ENCODE data around the gene GSTO2. TPM values are rescaled to one million over a fixed set of nuclear protein-coding genes. Genes with fewer than 3 reads are reported as not detected.

Gene GSTO2
- total RNA-seq, 2 experiments from 2014 or later = 1.3 to 1.6 TPM

DNA sequence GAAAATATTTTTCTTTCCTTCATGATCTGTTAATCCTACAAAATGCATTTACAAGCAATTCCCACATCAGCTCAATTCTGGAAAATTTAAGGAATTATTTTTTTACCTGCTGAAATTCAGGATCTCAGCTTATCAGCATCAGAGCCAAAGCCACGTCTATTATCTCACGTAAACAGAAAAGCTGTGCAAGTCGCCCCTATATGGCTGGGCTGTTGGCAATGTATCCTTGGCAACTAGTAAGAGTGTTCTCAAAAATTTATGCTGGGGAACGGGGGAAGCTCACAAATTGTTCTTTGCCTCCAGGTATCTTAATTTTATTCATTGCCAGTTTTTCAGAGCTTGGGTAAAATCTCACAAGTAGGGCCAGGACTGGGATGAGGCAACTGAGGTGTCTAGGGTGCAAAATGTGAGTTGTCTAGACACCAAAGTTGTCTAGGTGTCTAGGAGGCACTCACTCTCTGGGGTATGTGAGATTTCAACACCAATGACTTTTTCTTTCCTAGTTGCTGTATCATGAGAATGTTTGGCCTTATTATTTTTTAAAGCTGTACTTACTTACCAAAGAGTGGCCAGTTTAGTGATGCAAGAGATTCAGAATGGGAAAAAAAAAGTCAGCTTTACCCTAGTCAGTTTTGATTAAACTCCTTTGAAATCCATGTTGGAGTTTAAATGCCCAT lies 5.1 kb downstream of the GSTO2 start:
- CTCF ChIA-PET = interaction anchor here (0.8 to 5.0 kb wide), 15 partner anchors 11 to 80 kb away, joined by 3 to 21 read pairs (median 6); partner anchors contain the start of genes CFAP58 and GSTO1
- POLR2A ChIA-PET = interaction anchor here (0.6 kb wide), 1 partner anchor 61 kb away, joined by 3 read pairs; no protein-coding TSS in a partner anchor

- ChIA-PET CTCF (interaction anchor here (0.8 to 5.0 kb wide), 16 partner anchors 11 to 79 kb away, joined by 3 to 21 read pairs (median 6); partner anchors contain the start of genes CFAP58, GSTO1 and ITPRIP), POLR2A (no interaction called here)
Observed at GRCh38 chr10:104274762-104275721, 6.1 kb downstream of the GSTO2 start.

- ChIA-PET CTCF (interaction anchor here (2.2 to 5.0 kb wide), 2 partner anchors 15 to 62 kb away, joined by 4 to 21 read pairs; partner anchors contain the start of gene ITPRIP), POLR2A (no interaction called here)
Observed at GRCh38 chr10:104276192-104276591, 7.2 kb downstream of the GSTO2 start.

- ChIA-PET POLR2A (no interaction called here), CTCF (interaction anchor here (1.2 to 3.5 kb wide), 2 partner anchors 14 to 72 kb away, joined by 3 to 15 read pairs; no protein-coding TSS in a partner anchor)
Observed at GRCh38 chr10:104277785-104278184, 8.8 kb downstream of the GSTO2 start.

DNA sequence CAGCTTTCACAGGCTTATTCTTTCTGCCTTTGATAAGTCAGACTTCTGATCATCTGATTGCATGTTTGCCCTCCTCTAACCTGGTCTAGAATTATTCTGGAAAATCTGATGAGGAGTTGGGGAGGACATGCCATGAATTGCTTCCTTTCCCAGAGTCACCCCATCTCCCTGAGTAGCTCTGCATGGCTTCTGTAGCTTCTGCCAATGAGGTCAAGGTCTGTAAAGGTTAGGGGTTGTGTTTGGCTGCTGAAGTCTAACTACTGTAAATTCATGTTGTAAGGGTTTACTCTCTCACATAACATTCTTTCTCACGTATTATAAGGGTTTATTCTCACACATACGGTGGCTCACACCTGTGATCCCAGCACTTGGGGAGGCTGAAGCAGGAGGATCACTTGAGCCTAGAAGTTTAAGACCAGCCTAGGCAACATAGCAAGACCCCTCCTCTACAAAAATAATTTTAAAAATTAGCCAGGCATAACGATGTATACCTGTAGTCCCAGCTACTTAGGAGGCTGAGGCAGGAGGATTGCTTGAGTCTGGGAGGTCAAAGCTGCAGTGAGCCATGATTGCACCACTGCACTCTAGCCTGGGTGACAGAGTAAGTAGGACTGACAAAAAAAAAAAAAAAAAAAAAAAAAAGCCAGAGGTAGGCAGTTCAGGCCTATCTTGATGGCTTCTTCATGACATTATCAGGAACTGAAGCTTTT lies 10.7 kb downstream of the GSTO2 start:
- CTCF ChIA-PET = interaction anchor here (0.6 to 3.5 kb wide), 2 partner anchors 12 to 152 kb away, joined by 3 to 15 read pairs; no protein-coding TSS in a partner anchor

GRCh38 chr10:104281694-104282093 lies 12.7 kb downstream of the GSTO2 start:
- CTCF ChIA-PET = no interaction called here
- POLR2A ChIA-PET = no interaction called here

More for the DNA sequence above, 10.7 kb downstream of the GSTO2 start:
- POLR2A ChIA-PET = interaction anchor here (0.7 kb wide), 1 partner anchor 58 kb away, joined by 3 read pairs; the partner anchor contains the start of gene ITPRIP

GRCh38 chr10:104284846-104285245 lies 15.9 kb downstream of the GSTO2 start:
- ChIA-PET CTCF (no interaction called here), POLR2A (no interaction called here)

DNA sequence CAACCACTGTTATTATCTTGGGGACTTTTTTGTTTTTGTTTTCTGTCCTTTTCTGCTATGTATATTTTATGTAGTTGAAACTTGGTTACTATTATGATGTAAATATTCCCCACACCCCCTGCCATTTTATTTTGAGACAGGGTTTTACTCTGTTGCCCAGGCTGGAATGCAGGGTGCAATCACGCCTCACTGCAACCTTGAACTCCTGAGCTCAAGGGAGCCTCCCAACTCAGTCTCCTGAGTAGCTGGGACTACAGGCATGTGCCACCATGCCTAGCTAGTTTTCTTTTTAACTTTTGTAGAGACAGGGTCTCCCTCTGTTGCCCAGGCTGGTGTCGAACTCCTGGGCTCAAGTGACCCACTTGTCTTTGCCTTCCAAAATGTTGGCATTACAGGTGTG lies 18.0 kb downstream of the GSTO2 start:
- POLR2A ChIA-PET = no interaction called here

GRCh38 chr10:104288355-104288754 lies 19.4 kb downstream of the GSTO2 start:
- CTCF ChIA-PET = interaction anchor here (0.6 kb wide), 2 partner anchors 17 to 18 kb away, joined by 3 read pairs; no protein-coding TSS in a partner anchor
- POLR2A ChIA-PET = no interaction called here

More for the DNA sequence above, 18.0 kb downstream of the GSTO2 start:
- CTCF ChIA-PET = interaction anchor here (1.6 kb wide), 2 partner anchors 12 to 51 kb away, joined by 4 to 5 read pairs; partner anchors contain the start of gene ITPRIP

- ChIA-PET CTCF (interaction anchor here (0.7 to 3.7 kb wide), 19 partner anchors 12 to 77 kb away, joined by 3 to 30 read pairs (median 9); partner anchors contain the start of genes CFAP58, GSTO2 and ITPRIP), POLR2A (no interaction called here)
Observed at GRCh38 chr10:104291439-104291951, 22.5 kb downstream of the GSTO2 start.

DNA sequence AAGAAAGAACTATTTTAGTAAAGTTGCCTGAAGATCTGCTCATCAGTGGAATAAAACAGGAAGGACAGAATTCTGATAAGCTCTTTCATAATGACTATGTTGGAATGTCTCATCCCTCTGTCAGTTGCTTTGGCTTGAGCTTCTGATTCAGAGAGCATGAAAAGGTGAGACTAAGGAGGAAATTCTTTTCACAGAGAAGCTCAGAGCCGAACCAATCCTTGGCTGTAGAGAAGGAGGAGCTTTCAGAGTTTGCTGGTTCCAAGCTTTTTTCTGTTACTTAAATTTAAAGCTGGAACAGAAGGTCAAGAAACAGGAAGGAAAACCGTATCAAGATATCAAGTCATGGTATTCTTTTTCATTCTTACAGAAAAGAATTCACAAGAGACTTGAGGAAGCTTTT lies 24.0 kb downstream of the GSTO2 start:
- CTCF ChIA-PET = interaction anchor here (1.0 to 3.5 kb wide), 6 partner anchors 12 to 61 kb away, joined by 3 to 30 read pairs (median 11); partner anchors contain the start of gene CFAP58
- POLR2A ChIA-PET = no interaction called here

DNA sequence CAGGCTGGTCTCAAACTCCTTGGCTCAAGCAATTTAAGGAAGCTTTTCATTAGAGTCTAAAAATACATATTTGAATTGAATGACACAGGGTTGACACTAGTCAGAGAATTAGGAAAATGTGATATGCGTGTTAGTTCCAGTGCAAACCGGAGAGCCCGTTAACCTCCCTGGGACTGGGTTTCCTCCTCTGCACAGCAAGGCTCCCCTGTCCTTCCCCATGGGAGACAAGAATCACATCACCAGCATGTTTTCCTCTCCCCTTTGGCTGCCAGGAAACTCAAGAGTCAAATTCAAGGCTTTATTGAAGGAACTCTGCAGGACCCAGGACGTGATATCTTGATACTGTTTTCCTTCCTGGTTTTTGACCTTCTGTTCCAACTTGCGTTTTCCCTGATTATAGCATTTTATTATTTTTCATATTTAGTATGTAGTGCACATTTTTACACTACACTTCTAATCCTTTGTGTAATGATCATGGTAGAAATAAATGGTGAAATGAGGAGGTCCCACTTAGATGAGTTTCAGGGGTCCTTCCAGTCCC lies 24.9 kb downstream of the GSTO2 start:
- CTCF ChIA-PET = interaction anchor here (1.0 to 3.5 kb wide), 7 partner anchors 12 to 60 kb away, joined by 3 to 30 read pairs (median 7); partner anchors contain the start of gene CFAP58
- POLR2A ChIA-PET = interaction anchor here (0.7 kb wide), 1 partner anchor 46 kb away, joined by 10 read pairs; no protein-coding TSS in a partner anchor

GRCh38 chr10:104296687-104297436 lies 27.9 kb downstream of the GSTO2 start:
- CTCF ChIA-PET = interaction anchor here (1.1 to 2.7 kb wide), 3 partner anchors 33 to 57 kb away, joined by 3 to 11 read pairs (median 3); partner anchors contain the start of gene CFAP58
- POLR2A ChIA-PET = no interaction called here

GRCh38 chr10:104297697-104298660 lies 29.0 kb downstream of the GSTO2 start:
- ChIA-PET POLR2A (no interaction called here), CTCF (interaction anchor here (0.7 to 1.2 kb wide), 2 partner anchors 15 to 24 kb away, joined by 3 read pairs; no protein-coding TSS in a partner anchor)

DNA sequence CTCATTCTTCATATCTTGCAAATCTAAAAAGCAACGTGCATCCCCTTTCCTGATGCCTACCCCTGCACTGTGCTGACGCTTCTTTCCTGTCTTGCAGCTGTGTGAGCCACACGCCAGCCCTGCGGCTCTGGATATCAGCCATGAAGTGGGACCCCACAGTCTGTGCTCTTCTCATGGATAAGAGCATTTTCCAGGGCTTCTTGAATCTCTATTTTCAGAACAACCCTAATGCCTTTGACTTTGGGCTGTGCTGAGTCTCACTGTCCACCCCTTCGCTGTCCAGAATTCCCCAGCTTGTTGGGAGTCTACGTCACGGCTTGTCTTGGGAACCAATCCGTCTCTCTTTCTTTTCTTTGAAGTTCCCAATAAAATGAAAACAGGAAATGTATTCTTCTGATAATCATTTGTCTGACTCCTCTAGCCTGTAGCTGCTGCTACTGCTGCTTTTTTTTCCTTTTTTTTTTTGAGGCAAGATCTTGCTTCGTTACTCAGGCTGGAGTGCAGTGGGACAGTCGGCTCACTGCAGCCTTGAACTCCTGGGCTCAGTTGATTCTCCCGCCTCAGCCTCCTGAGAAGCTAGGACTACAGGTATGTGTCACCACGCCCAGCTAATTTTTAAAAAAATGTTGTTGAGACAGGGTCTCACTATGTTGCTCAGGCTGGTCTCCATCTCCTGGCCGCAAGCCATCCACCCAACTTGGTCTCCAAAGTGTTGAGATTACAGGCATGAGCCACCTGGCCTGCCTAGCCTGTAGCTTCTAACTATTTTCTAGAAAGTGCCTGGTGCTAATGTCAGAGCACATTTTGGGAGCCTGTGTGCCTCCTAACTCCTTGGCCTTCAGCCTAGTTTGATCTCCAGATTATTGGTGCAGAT lies 30.3 kb downstream of the GSTO2 start:
- CTCF ChIA-PET = interaction anchor here (0.9 to 1.2 kb wide), 2 partner anchors 11 to 25 kb away, joined by 3 read pairs; no protein-coding TSS in a partner anchor
- POLR2A ChIA-PET = no interaction called here
